HEK293T (cell line): ENCODE data around the gene SLX4.

Source experiments
- BHLHE40 ChIP-seq: fragments of 450-650 bp; IDR thresholded peaks from 2 replicates; pipeline ENCODE4 v1.6.1; 2016; ENCODE audit warnings: mild to moderate bottlenecking, moderate library complexity, borderline replicate concordance
- ELF4 ChIP-seq: fragments of 450-650 bp; IDR thresholded peaks from 2 replicates; pipeline ENCODE4 v1.6.1; 2017; ENCODE audit warnings: antibody characterized with exemption
- FOXK2 ChIP-seq: fragments of 450-650 bp; IDR thresholded peaks from 2 replicates; pipeline ENCODE4 v1.6.1; 2016; ENCODE audit warnings: mild to moderate bottlenecking
- FOXM1 ChIP-seq: fragments of 450-650 bp; IDR thresholded peaks from 2 replicates; pipeline ENCODE4 v1.6.1; 2017; ENCODE audit warnings: mild to moderate bottlenecking, borderline replicate concordance
- HDGF ChIP-seq: fragments of 450-650 bp; IDR thresholded peaks from 2 replicates; pipeline ENCODE4 v1.6.1; 2017; ENCODE audit warnings: antibody characterized with exemption, borderline replicate concordance
- L3MBTL2 ChIP-seq: fragments of 450-650 bp; conservative IDR thresholded peaks from 2 replicates; pipeline ENCODE4 v1.6.1; 2016; ENCODE audit warnings: mild to moderate bottlenecking
- LEF1 ChIP-seq: fragments of 450-650 bp; IDR thresholded peaks from 2 replicates; pipeline ENCODE4 v1.6.1; 2017; ENCODE audit warnings: mild to moderate bottlenecking, borderline replicate concordance
- NFRKB ChIP-seq: fragments of 450-650 bp; IDR thresholded peaks from 2 replicates; pipeline ENCODE4 v1.6.1; 2016; ENCODE audit warnings: mild to moderate bottlenecking, moderate library complexity
- PKNOX1 ChIP-seq: fragments of 450-650 bp; IDR thresholded peaks from 2 replicates; pipeline ENCODE4 v1.6.1; 2016
- SP1 ChIP-seq: fragments of 450-650 bp; IDR thresholded peaks from 2 replicates; pipeline ENCODE4 v1.6.1; 2017
- SUZ12 ChIP-seq: fragments of 450-650 bp; IDR thresholded peaks from 2 replicates; pipeline ENCODE4 v1.6.1; 2016; ENCODE audit warnings: mild to moderate bottlenecking

DNA sequence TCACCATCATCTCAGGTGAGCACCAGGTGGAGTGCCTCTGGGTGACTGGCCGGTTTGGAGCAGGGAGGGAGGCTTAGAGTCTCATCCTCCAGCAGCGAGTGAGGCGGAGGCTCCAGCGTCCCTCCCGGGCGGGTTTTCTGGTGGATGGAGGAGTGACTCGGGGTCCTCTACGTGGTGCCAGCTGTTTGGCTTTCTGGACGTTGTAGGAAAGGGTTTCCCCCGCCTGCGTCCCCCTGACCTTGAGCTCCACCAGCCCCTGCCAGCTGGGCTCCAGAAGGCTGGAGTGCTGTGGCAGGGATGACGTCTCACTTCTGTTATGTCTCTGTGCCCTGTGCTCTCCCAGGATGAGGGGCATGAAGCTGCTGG lies 43.6 kb upstream of the SLX4 start:
- no peak for TF ChIP-seq NFRKB
- no peak for TF ChIP-seq ELF4
- TF ChIP-seq L3MBTL2, result no peak
- TF ChIP-seq BHLHE40, result no peak
- no peak for TF ChIP-seq SUZ12
- no peak for TF ChIP-seq FOXM1
- TF ChIP-seq LEF1, result no peak
- TF ChIP-seq SP1, result no peak
- TF ChIP-seq HDGF, result no peak
- no peak for TF ChIP-seq FOXK2
- no peak for TF ChIP-seq PKNOX1
